Measurements from ENCODE around the gene CRYZ.

Gene CRYZ

DNA sequence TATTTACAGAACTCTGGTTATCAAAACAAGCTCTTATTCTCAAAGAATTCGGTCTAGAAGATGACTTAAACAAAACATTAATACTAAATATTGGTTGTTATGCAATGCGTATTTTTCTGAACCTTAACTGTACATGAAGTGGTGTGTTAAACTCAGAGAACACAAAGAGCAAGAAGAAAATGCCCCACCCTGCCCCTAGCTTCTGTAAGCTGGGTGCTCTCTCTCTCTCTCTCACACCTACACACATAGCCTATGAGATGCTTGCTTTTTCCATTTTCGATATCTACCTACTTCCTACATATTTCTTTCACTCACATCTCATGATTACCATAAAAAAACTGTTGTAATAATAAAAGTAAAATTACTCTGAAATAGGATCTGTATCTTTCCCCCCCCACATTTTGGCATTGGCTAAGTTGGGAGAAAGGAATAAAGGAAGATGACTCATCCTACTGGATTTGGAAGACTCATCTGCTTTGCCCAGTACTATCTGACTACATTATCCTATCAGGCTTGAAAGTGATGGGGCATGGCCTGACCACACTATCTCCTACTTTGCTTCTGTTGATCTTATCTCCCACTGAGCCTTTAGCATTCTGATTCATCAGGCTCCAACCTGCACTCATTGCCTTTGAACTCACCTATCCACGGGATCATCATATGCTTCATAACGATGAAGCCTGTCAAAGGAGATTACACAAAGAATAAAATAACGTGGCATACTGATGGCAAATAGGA, 2.9 kb downstream of the CRYZ start:
- no peak for DNase-seq

GRCh38 chr1:74728736-74729135, 4.1 kb downstream of the CRYZ start:
- DNase-seq = no peak

GRCh38 chr1:74726063-74726462, 6.8 kb downstream of the CRYZ start:
- no peak for DNase-seq

DNA sequence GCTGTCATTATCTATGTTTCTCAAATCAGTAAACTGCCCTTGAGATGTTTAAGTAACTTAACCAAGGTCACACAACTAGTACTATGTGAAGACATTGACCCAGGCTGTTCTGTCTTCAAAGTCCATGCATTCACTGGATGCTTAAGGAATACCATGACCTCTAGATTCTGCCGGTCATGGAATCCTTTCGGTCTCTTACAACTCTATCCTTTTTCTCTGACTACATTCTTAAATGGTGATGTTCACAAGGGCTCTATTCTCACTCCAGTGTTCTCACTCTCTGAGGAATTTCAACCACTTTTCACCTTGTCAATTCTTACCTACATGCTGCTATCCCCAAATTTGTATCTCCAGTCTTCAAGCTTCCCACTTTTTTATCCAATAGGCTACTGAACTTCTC, 15.2 kb downstream of the CRYZ start:
- DNase-seq = no peak

DNA sequence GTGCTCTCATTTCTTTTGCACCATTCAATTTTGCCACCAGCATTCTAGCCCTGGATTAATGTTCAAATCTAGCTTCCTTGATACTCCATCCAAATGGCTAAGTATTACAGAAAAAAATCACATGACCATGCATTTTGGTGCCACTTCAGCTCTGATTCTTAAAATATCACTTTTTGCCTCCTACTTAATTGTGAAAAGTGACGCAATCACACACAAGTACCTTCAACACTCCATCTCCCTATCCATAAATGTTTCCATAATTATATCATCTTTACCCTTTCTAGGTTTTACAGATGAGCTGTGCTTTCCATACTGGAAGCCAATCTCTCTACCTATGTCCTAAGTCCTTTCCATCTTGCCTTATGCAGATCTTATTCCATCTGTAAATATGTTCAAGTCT, 16.0 kb downstream of the CRYZ start:
- no peak for DNase-seq

- no peak for DNase-seq
These were observed 17.0 kb downstream of the CRYZ start for GRCh38 chr1:74715806-74716205.

GRCh38 chr1:74715236-74715502, 17.7 kb downstream of the CRYZ start:
- no peak for DNase-seq

GRCh38 chr1:74714429-74715235, 18.2 kb downstream of the CRYZ start:
- DNase-seq = no peak

DNA sequence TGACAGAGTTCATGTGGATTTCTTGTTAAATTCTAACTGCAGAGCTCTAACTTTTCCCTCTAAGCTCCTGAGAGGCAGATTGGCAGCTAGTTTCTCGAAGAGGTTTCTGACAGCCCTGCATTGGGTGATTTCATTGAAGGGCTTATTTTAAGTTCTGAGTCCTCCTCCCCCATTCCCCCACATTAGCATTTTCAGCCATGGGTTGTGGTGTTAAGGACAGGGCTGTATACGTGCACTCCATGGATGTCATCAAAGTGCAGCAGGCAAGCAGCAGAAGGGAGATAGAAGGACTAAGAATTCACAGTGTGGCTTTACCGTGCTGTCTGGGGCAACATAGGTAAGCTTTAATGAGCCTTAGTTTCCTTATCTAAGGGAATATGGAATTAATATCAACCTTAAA, 19.0 kb downstream of the CRYZ start:
- DNase-seq = no peak

DNA sequence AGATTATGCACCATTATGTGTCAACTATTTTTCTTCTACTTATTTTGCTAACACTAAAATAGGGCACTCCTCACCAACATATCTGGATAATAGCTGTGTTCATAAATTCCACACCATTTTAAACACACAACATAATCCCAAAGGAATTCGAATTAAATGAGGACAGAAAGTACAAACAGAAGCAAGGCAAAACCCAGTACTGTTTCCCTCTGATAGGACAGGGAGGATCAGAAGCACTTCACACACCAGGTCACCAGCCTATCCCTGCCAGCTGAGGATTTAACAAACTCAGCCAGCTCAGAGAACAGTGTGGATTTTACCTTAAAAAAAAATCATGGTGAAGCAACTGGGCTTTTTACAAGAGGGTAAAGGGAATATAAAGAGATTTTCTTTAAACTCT, 20.0 kb downstream of the CRYZ start:
- DNase-seq = no peak

- DNase-seq = no peak
These were observed 29.3 kb downstream of the CRYZ start for GRCh38 chr1:74703386-74704182.

DNA sequence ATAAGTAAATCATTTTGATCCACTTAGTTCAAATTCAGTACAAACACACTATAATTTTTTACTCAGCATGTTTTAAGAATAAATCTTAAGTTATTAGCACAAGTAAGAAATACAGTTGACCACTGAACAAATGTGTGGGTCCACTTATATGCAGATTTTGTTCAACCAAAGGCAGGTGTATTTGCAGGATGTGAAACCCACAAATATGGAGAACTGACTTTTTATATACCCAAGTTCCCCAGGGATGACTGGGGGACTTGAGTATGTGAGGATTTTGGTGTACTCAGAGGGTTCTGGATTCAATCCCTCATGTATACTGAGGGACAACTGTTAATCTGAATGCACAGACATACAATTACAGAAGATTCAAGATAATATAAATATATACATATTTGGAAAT, 33.5 kb downstream of the CRYZ start:
- DNase-seq = no peak

GRCh38 chr1:74697832-74698231, 35.0 kb downstream of the CRYZ start:
- DNase-seq = no peak

- DNase-seq = no peak
These were observed 39.4 kb downstream of the CRYZ start for GRCh38 chr1:74693473-74693872.

- DNase-seq = no peak
These were observed 41.9 kb downstream of the CRYZ start for GRCh38 chr1:74690909-74691308.

GRCh38 chr1:74690364-74690696, 42.5 kb downstream of the CRYZ start:
- DNase-seq = no peak

GRCh38 chr1:74689621-74690363, 43.1 kb downstream of the CRYZ start:
- peak; percentile 46 for DNase-seq

GRCh38 chr1:74686928-74687327, 45.9 kb downstream of the CRYZ start:
- no peak for DNase-seq

DNA sequence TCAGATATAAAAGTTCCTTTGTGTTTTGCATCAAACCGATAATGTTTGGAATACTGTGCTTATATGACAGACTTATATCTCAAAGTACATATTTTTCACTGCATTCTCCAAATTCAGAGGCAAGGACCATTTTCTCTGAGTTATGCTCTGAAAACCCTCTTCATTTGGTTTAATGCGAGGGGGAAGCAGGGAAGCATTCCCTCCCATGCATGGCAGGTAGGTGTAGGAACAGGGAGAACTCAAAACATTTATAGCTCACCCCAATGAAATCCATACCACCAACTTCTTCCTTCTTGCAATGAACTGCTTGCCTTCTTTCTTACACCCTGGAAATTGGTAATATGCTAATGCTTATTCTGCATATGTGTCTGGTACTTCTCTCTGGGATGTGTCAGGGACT, 48.5 kb downstream of the CRYZ start:
- no peak for DNase-seq

DNA sequence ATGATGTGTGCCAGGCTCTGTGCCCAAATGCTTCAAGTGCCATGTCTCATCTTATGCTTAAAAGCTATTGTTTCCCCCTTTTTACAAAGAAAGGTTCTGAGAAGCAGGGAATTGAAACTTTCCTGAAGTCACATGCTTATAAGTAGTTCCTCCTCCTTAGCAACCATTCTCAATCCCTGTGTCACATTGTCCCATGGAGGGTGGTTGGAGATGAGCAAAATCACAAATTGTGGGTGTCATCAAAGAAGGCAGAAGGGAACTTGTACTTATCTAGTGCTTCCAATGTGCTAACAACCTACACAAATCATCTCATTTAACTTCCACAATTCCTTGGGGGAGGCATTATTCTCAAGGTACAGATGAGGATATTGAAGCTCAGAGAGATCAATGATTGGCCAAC, 49.2 kb downstream of the CRYZ start:
- DNase-seq = no peak

DNA sequence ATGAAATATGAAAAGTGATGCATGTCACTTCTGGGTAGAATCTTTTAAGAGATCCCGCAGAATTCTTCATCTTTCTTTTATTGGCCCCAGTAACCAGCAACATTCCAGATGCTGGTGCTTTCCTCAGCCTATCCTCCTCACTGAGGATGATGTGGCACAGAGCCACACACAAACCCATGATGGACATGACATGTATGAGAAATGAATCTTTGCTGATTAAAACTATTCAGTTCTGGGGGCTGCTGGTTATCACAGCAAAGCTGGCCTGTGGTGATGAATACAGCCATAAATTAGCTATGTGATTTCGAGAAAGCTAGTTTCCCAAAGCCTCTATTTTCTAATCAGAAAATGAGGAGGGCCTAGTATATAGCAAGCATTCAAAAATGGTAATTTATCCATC, 51.0 kb downstream of the CRYZ start:
- DNase-seq = no peak

DNA sequence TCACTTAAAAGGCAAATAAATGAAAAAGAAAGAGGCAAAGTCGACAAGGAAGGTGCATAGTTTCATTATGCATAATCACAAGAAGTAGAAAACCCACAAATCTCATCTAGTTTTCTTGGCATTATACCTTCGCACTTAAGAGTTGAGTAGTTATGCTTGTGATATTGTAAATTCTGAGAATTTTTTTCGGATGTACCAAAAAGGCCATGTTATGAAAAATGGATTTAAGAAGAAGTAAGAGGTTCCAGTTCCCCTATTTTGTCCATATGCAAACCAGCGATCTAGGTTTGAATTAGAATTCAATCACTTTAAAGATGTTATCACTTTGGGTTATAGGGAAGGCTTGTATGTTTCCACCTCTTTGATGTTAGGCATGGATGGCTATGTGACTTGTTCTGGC, 51.4 kb downstream of the CRYZ start:
- no peak for DNase-seq

DNA sequence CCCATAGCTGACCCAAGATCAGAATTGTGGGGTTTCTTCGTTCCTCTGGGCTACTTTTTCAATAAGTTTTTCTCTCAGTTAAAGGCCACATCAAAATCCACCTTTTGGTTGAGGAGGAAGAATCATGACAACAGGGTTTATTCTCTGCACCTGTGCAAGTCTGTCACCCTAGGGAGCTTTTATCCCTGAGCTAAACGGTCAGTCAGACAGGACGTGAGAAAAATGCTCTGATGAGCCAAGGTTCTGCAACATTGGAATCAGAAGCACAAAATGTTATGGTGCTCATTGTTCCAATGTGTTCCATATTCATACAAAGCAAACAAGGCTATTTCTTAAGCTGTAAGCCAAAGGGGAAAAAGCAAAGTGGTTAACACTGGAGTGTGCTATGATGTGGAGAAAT, 51.8 kb downstream of the CRYZ start:
- DNase-seq = no peak
